GM18499 (cell line): ENCODE measurements around the gene PCARE.
"Not testable (repeated sequence)": the region's sequence is repeated elsewhere in the genome, so short reads cannot be mapped to it uniquely, and the experiment has no call there.

Experiments used
- ATAC-seq: cut with Tn5 transposase; IDR thresholded peaks from one replicate; pipeline ENCODE4 v1.9.1; 2021; ENCODE audit warnings: moderate number of reproducible peaks; ENCODE audit not compliant: insufficient read depth, unreplicated experiment

Gene PCARE

DNA sequence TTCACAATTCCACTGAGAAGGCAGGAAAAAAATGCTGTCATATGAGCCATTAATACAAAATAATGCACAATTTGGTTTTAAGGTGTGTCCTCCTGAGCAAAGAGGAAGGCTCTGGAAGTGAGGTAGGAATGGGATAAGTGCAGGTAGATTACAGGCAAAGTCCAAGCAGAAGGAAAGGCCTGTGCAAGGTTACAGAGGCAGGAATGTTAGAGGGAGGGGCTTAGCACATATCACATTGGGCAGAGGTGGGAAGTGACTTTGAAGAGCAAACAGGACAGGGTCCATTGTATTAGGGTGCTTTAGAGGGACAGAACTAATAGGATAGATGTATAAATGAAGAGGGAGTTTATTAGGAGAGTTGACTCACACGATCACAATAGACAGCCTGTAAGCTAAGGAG lies 26.2 kb upstream of the PCARE start:
- ATAC-seq: no peak

DNA sequence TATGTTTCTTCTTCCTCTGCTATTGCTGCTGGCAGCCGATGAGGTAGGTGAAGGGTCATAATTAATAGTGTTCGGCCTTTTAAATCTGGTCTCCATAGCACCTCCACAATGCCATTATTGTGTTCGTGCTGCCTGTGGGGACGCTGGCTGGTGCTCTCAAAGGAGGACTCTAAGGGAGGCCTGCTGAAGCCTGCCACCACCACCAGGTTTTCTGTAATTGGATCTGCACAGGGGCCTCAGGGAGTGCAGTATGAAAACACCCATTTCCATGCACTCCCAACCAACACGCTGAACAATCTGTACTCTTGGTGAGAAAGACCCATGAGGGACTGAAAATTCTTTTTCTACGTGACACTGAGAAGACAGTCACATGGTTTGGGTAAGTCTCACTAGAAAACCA lies 23.2 kb upstream of the PCARE start:
- no peak for ATAC-seq

DNA sequence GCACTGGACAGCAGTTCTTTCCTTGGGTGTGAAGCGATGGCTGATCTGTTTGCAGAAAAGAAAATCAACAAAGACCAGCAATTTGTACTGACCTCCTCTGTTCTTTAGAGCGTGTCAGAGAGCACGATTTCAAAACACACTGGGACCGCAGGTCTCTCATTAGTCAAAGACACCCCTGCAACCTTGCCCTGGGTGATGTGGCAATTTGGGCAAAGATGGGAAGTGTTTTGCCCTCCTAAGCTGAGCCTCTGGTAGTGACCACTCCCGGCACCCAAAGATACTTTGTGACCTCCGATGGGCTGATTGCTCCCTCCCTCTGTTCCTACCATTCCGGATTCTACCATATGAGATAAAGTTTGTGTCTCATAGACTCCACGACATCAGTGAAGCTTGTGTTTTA lies 22.6 kb upstream of the PCARE start:
- no peak for ATAC-seq

DNA sequence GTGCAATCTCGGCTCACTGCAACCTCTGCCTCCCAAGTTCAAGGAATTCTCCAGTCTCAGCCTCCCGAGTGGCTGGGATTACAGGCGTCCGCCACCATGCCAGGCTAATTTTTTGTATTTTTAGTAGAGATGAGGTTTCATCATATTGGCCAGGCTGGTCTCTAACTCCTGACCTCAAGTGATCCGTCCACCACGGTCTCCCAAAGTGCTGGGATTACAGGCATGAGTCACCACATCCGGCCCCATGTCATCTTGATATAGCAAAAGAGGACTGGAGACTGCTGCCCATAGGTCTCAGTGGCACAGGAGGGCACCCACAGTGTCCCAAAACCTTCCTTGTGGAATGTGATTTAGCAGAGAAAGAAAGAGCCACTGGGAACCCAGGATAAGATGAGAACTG lies 16.0 kb upstream of the PCARE start:
- not testable (repeated sequence) for ATAC-seq

DNA sequence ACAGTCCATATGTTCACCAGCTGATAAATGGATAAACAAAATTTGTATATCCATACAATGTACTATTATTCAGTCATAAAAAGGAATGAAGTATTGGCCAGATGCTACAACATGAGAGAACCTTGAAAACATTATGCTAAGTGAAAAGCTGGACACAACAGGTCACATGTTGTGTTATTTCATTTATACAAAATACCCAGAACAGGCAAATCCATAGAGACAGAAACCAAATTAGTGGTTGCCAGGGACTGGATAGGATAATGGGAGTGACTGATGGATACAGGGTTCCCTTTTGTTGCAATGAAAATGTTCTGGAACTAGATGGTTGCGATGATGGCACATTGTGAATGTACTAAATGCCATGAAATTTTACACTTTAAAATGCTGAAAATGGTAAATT lies 10.2 kb upstream of the PCARE start:
- ATAC-seq: no peak

DNA sequence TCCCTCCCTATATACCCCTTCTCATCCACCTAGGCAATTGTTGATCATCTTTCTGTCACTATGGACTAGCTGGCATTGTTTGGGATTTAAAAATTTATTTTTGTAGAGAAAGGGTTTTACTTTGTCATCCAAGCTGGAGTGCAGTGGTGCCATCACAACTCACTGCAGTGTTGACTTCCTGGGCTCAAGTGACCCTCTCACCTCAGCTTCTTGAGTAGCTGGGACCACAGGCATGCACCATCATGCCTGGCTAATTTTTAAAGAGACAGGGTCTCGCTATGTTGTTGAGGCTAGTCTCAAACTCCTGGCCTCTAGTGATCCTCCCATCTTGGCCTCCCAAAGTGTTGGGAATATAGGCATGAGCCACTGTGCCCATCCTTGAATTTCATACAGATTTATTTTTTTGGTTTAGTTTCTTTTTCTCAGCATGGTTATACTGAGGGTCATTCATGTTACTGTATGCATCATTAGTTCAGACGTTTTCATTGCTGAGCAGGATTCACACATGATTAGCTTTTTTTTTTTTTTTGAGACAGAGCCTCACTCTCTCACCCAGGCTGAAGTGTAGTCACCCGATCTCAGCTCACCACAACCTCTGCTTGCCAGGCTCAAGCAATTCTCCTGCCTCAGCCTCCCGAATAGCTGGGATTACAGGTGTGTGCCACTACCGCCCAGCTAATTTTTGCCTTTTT lies 8.6 kb upstream of the PCARE start:
- no peak for ATAC-seq

DNA sequence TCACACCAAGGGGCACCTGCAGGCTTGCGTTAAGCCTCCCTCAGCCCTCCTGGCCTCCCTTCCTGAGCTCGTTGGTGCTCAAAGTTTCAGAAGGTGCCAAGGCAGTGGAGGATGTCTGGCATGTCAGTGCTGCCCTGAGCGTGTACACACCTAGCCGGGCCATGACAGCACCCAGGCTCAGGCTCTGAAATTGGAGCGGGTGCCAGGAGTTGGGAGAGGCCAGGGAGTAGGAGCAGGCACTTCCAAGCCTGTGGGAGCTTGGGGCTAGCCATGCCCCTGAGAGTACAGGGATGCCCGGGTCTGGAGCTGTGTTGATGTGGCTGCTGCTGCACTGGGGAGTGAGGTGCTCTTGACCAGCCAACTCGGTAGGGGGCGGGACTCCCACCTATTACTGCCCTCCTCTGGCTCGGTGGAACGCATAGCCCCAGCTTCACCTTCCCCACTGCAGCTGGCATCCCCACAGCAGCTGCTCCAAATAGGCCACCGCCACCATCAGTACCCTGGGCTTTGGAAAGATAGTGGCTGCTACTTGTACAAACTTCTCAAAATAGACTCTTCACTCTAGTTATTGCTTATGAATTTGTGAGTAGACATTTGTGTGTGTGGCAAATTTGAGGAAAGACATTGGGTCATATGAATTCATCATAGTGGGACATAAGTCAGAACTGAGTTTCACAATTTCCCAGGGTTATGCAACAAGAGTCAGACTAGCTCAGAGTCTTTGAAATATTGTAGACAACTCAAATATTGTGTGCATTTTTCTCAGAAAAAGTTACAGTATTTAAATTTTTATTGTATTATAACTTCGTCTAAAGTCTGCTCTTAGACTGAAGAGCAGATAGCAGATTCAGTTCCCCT lies 6.8 kb upstream of the PCARE start:
- no peak for ATAC-seq

DNA sequence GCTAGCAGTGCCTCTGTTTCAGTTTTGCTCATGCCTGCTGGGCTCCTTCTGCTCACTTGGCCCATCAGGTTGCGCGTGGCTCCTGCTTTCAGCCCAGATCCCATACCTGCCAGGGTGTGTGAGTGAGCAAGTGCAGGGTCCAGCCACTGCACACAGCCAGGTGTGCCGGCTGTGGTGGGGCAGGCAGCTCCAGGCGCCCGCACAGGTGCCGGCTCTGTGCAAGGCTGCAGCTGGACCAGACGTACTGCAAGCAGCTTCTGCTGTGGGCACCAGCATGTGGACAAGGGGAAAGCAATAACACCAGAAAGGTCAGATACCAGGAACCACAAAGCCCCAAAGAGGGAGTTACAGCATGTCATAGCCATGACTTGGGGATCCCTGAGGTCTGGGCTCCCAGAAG lies 5.6 kb upstream of the PCARE start:
- ATAC-seq: no peak

DNA sequence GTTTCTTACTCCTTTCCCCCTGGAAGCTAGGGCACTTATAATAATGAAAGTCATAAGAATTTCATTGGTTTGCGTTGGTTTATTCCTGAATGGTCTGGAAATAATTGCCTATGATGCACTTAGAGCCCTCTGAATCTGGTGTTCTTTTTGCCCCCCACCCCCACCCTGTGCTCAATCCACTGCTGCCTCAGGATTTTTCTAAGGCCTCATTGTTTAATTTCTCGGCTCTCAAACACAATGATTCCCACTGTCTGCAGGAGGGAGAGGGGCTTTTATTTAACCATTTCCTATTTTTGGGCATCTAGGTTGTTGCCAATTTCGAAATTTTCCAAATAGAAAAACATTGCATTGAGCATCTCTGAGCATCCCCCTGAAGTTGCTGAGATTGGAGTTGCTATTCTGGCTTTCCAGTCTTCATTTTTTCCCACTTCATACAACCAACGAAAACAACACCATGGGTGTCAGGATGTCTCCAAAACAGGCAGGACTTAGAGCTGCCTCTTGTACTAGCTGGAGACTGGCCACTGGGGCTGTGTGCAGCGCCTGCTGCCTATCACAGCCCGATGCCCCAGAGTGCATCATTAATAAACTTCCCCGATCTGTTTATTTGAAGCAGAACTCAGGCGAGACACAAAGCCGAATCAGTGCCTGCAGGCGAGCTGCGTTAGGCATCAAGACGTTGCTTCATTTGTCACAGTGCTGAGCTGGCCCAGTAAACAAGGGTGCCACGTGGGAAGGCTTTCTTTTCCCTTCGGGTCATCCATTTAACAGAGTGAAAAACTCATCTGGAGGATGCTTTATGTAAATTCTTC lies 1.8 kb upstream of the PCARE start:
- ATAC-seq: no peak

DNA sequence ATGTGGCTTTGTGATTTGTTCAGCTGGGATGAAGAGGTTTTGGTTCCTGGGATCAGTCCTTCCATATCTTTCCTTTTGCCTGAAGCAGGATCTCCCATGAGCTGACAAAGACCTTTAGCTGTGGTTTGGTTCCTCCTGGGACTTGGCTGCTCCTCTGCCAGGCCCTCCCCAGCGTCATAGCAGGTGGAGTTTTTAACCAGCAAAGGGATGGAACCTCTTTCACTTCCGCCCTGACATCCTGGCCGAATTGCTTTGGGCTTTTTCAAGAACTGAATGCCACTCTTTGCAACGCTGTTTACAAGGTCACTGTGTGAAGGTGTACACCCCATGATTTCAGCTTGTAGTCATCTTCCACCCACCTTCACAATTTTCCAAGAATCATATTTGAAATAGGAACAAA lies 390 bp downstream of the PCARE start:
- ATAC-seq: no peak

DNA sequence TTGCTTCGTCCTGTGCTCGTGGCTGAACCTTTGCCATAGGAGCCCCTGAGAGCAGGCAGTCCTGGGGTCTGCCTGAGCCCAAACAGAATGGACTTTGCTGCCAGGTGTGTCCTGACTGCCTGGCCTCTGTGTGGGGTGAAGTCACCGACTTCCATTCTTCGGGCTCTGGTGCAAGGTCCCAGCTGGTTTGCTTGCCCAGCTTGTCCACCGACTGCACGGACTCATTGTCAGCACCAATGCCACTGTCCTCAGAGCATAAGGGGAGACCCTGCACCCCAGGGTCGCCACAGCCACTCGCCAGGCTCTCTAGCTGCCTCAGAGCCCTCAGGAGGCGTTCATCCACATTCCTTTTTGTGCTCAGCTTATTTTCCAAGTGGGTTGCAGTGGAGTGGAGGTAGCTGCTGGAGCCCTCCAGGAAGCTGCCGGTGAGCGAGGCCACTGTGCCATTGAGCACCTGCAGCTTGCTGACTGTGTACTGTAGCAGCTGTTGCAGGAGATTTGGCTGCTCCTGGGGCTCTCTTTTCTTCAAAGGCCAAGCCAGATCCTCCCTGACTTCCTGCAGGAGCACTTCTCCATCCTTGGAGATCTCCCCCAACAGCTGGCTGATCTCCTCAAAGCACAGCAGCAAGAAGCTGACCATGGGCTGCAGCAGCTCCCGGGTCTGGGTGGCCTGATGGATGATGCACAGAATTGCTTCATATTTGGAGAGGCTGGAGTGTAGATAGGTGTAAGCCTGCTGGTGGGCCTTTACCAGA lies 1.2 kb downstream of the PCARE start:
- no peak for ATAC-seq

DNA sequence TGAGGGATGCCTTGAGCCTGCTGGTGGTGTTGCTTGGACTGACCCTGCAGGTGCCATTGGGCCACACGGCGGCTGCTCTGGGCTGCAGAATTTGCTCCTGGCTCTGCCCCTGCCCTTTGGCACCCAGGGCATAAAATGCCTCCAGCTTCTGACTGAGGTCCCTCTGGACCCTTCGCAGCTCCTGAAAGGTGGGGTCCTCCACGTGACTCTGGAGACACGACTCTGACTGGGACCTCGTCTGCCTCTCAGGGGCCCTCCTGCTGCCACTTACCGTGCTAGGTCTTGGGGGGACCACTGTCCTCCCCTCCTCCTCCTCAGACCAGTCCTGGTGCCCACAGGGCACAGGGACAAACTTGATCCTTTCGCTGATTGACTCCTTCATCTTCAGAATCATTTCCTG lies 2.1 kb downstream of the PCARE start:
- ATAC-seq: no peak

DNA sequence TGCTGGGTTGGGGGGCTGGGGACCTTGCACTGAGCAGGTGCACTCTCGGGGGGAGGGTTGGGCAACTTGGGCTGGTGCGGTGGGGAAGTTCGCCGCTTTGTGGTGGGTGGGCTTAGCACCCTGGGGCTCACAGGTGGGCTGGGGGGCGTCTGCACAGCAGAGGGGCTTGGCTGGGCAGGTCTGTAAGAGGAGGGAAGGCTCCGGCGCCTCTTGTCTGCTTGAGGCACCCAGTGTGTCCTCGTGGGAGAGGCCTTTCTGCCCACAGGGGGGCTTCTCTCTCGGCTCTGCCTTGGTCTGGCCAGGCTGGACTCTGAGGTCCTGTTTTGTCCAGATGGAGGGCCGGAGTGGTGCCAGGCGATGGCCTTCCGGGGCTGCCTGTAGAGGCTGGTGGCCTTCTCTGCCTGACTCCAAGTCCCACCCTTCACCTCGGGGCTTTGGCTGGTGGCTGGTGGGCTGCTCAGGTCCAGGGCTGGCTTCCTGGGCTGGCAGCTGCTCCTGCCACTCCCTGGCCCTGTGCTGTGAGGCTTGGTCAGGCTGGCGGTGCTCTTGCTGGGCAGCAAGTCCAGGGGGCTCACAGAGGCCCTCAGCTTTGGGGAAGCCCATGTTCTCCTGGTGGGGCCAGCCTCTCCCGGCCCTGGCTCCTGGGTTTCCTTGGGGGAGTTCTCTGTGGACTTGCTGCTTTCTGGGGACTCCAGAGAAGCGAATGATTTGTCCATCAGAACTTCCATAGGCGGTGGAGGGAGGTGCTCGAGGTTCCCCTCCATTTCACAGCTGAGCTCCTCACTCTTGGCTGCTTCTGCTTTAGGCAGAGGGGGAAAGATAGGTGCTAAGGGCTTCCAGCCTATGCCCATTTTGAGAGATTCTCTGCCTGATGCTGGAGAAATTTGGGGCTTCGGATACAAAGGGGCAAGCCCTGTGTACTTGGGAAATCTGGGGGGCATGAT lies 3.0 kb downstream of the PCARE start:
- ATAC-seq: no peak

DNA sequence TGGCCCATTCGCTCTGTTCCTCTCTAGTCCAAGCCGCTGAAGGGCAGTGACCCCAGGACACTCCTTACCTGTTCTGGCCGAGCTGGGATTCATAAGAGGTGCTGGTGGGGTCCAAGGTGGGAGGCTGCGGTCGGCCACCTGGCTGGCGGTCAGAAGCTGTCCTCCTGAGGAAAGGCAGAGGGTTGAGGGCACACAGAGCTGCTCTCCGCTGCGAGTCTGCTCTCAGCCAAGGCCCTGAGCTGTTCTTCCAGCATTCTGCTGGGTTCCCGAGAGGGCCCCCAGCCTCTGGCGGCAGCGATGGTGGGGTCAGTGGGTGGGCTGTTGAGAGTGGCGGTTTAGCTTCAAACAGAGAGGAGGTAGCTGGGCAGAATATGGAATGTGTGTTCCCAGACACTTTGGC lies 3.8 kb downstream of the PCARE start:
- no peak for ATAC-seq

DNA sequence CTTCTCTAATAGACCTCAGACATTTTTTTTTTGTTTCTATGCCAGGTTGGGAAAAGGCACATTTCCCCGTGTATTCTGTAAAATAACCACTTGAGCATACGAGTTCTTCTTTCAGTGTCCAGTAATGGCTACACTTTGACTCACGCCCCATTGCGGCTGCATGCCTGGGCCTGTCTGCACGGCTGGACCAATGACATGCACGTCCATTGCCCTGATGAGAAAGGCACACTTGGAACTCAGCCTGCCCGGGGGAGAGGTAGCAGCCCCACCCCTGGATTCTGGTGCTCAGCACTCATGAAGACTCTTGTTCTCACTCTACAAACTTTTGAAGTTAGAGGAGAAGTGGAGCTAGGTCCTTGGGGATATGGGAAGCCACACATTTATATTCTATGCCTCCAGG lies 5.8 kb downstream of the PCARE start:
- ATAC-seq: no peak

DNA sequence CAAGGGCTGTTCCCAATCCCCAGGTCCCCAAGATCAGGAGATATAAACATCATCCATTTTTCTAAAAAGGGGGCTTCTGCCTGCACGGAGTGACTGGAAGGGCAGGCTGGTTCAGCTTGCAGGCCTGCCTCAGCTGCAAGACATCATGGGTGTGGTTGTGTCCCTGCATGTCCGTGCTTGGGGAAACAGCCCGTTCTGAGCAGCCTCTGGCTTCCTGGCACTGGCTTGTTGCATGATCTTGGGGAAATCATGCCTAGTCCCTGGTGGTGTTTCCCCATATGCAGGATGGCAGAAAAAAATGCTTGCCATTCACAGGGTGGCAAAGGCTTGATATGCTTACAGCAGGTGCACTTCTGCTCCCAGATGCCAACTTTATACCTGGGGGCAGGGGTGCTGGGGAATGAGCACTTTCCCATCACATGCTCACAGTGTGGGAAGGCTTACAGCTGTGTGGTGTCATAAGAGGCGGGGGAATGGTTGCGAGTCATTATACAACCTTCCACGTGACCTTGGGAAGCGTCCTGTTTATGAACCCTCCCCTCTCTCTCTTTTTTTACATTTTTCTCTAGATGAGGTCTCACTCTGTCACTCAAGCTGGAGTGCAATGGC lies 7.2 kb downstream of the PCARE start:
- ATAC-seq: no peak

DNA sequence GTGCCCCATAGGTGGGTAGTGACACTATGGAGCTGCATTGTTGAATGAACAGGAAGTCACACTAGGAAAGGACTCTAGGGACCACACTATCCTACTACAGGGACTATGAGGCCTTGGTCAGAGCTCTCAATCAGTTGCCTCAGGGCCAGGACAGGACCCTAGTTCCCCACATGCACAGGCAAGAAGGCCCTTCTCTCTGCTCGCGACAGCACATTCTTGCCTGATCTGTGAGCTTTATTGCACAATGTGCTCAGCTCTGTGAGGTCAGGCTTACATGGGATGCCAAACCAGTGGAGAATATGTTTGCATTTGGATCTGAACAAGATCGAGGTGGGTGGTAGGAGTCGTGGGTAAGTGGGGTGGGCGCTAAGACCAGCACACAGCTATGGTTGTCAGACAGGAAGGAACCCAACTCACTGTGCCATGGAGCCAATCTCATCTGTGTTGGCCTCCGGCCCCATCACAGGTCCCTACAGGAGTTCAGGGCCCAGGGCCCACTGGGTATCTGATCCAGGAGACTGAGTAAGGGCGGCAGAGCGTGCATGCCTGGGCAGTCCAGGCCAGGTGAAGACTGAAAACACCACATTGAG lies 8.0 kb downstream of the PCARE start:
- no peak for ATAC-seq

DNA sequence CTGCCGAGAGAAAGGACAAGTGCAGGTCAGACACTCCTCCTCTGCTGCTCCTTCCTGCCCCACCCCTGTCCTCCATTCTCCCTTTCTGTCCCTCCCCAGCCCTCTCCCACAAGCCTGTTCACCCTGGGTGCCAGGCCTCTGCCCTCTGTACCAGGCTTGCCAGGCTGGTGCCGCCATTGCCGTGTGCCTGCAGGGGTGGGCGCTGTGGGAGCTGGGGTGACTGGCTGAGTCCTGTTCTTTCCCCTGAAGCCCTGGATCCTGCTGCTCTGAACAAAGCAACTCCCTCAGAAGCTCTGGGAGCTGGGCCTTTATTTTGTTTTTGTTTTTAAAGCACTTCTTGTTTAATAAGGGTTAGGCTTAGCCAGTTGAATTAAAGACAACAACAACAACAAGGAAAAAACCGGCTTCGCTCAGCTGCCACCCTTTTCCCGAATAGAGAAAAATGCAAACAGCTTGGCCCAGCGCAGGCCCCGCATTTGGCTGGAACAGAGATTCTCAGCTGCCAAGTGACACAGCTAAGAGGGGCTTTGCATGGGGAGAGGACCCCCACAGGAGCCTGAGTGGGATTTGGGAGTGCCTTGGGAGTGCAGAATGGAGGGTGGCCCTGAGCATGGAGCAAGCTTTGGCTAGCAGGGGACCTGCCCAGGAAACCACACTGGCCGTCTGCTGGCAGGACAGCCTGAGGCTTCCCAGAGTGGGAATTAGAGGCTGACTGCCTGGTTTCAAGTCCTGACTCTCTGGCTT lies 9.1 kb downstream of the PCARE start:
- no peak for ATAC-seq
